HG02759 (cell line): ENCODE data around the gene PCK2.
A peak's percentile ranks its signal among the peaks of the same experiment; 100 is the strongest.

Experiments used
- ATAC-seq: cut with Tn5 transposase; IDR thresholded peaks from one replicate; pipeline ENCODE4 v1.9.1; 2021; ENCODE audit warnings: mild to moderate bottlenecking, moderate library complexity; ENCODE audit not compliant: unreplicated experiment

The PCK2 gene

GRCh38 chr14:24114532-24115421 lies 20.7 kb downstream of the PCK2 start, which contains the start of the genes DCAF11 and NRL:
DCAF11 (plus strand) TSS chr14:24114777; CDS start chr14:24115595, 818 bp downstream.
NRL (minus strand) TSS chr14:24114949; CDS start chr14:24082848, 32,101 bp downstream.
- ATAC-seq = peak; percentile 83

GRCh38 chr14:24115422-24116127 lies 21.5 kb downstream of the PCK2 start:
- ATAC-seq = no peak

- no peak for ATAC-seq
Measured at GRCh38 chr14:24116128-24116814, 22.2 kb downstream of the PCK2 start.

GRCh38 chr14:24117179-24117578 lies 23.1 kb downstream of the PCK2 start:
- ATAC-seq = no peak

- ATAC-seq = no peak
Measured at GRCh38 chr14:24119691-24120090, 25.6 kb downstream of the PCK2 start.

GRCh38 chr14:24121210-24121609 lies 27.1 kb downstream of the PCK2 start:
- ATAC-seq = no peak

GRCh38 chr14:24122416-24122815 lies 28.3 kb downstream of the PCK2 start:
- ATAC-seq = no peak

GRCh38 chr14:24122898-24123297 lies 28.8 kb downstream of the PCK2 start:
- no peak for ATAC-seq

GRCh38 chr14:24123424-24124417 lies 29.6 kb downstream of the PCK2 start:
- peak; percentile 78 for ATAC-seq

- no peak for ATAC-seq
Measured at GRCh38 chr14:24126939-24127338, 32.8 kb downstream of the PCK2 start.

GRCh38 chr14:24127673-24128072 lies 33.6 kb downstream of the PCK2 start:
- no peak for ATAC-seq

GRCh38 chr14:24129410-24129998 lies 35.4 kb downstream of the PCK2 start:
- ATAC-seq = no peak

GRCh38 chr14:24130380-24130716 lies 36.2 kb downstream of the PCK2 start, which contains the start of gene FITM1:
FITM1 (plus strand) TSS chr14:24130659; CDS start chr14:24131564, 905 bp downstream.
- ATAC-seq = no peak

- no peak for ATAC-seq
Measured at GRCh38 chr14:24130717-24131548, 36.8 kb downstream of the PCK2 start.

- no peak for ATAC-seq
Measured at GRCh38 chr14:24131549-24131966, 37.4 kb downstream of the PCK2 start.

- no peak for ATAC-seq
Measured at GRCh38 chr14:24132061-24132685, 38.1 kb downstream of the PCK2 start.

GRCh38 chr14:24132976-24133375 lies 38.9 kb downstream of the PCK2 start:
- ATAC-seq = no peak

GRCh38 chr14:24133735-24134134 lies 39.6 kb downstream of the PCK2 start:
- ATAC-seq = no peak

GRCh38 chr14:24135584-24135833 lies 41.4 kb downstream of the PCK2 start:
- no peak for ATAC-seq
